Adipose tissue (tissue), 3 donors: ENCODE measurements around the gene SNAP29. TPM values are rescaled to one million over a fixed set of nuclear protein-coding genes. Genes with fewer than 3 reads are reported as not detected.
"Not testable (repeated sequence)": the region's sequence is repeated elsewhere in the genome, so short reads cannot be mapped to it uniquely, and the experiment has no call there.

ENCODE experiments used
- H3K27ac ChIP-seq: one replicate; pipeline ENCODE4 v1.5.1; 2013; ENCODE audit warnings: low read depth, low read length
- WGBS, 3 donors: extraction: QIAGEN DNeasy Blood & Tissue Kit; methylation state at CpG; one replicate each; pipeline ENCODE4 v1.1.7; 2013; 5-methylcytosine and 5-hydroxymethylcytosine counted together
- polyA plus RNA-seq, 3 donors: library from polyadenylated mRNA; stranded (reverse); fragments of 200-250 nt; gene quantifications; one replicate each; pipeline ENCODE4 v1.2.3, GENCODE V29; 2013
- donor health status: healthy with polysubstance abuse.
- donor health status: Bipolar disorder and iron deficiency.
- donor health status: healthy.

The SNAP29 gene
- polyA plus RNA-seq, 3 donors: 9.5 to 18.4 (median 13.4) TPM

DNA sequence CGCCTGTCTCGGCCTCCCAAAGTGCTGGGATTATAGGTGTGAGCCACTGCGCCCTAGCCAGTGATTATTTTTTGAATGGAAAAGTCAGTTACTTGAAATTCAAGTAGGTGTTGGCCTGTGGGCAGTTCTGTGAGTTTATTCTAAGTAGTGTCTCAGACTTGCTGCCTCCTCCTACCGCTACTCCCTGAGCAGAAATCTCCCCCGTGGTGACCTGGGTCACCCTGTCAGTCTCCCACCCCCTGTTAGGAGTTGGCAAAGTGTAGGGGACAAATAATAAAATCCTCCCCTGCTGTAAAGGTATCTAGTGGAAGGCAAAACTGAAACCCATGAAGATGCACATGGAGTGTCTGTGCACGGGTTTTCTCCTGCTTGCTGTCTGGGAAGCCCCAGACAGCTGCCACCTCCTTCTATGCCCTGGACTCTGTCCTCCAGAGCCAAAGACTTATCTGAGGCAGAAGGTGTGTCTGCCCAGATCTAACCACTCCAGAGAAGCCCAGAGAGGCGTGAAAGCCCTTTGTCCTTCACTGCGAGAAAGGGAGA lies 26.3 kb downstream of the SNAP29 start:
- no peak overlapping the region for H3K27ac ChIP-seq

DNA sequence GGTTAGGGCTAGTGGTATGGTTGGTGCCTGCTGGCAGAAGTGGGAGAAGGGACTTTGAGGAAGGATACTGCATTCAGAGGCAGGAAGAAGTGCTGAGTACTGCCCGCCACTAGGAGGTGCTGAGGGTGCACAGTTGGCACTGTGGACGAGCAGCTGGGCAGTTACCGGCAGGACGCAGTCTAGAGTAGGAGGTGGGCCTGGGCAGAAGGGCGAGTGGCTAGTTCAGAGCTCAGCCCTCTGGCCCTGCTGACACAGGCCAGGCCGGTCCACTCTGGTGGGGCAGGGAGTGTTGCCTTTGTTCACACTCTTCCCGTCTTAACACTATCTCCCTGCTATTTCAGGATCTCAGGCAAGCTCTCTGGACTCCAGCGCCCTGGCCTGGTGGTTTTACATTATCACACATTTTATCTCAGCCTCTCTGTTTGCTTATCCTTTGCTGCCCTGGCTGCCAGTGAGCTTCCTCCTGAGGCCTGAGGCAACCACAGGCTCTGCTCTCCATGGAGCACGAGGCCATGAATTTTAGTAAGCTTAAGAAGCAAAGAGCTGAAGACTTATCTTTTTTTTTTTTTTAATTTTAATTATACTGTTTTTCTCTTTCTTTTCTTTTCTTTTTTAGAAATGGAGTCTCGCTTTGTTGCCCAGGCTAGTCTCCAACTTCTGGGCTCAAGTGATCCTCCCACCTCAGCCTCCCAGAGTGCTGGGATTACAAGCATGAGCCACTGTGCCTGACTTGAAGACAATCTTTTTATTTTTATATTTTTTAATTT lies 26.9 kb downstream of the SNAP29 start:
- H3K27ac ChIP-seq: no peak overlapping the region
- 25 to 35% (median 33%) methylated on average over 10 of the region's 10 CpGs for WGBS, 3 donors

More for the DNA sequence above, 26.3 kb downstream of the SNAP29 start:
- WGBS, 3 donors: 69 to 80% (median 71%) methylated on average over 8 of the region's 8 CpGs

DNA sequence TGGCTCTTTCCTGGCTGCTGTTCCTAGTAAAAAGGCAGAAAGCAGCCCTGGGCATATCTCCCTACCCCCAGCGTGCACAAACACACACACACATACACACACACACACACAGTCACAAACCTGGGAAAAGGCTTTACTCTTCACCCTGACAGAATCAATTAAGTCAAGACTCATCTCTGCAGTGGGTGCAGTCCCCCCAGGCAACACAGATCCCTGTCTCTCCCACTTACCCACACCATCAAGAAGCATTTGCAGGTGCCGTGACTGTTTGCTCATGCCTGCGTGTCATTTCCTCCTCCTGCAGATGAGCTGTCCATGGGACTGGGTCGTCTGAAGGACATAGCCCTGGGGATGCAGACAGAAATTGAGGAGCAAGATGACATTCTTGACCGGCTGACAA lies 28.6 kb downstream of the SNAP29 start:
- WGBS, 3 donors: 81 to 82% (median 82%) methylated on average over 5 of the region's 5 CpGs
- no peak overlapping the region for H3K27ac ChIP-seq

DNA sequence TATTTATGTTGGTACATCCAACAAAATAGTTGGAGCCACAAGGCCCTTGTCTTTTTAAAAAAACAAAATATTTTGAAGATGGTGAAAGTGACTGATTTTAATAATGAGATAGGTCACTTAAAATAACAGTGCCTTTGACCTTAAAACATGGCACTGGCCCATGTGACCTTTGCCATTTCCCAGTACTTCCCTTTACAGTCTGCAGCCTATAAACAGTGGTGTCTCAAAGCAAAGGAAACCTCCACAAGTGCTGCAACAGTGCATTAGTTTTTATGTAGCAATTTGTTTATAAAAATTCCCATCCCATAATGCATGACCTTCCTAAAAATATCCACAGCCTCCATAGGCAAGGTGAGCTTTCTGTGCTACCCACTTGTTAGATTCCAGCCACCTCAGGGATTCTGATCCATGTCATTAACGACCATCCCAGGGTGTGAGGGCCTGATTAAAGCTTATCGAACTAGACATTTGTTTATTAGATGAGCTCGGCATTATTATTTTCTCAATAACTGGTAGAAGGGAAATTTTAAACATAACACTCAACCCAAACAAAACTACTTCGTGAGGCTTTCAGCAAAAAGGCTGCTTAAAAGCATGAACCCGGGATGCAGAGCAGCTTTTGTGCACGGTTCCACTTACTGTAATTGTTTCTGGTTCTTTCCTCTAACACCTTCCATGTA lies 30.4 kb downstream of the SNAP29 start:
- 84 to 89% (median 87%) methylated on average over 6 of the region's 6 CpGs for WGBS, 3 donors

DNA sequence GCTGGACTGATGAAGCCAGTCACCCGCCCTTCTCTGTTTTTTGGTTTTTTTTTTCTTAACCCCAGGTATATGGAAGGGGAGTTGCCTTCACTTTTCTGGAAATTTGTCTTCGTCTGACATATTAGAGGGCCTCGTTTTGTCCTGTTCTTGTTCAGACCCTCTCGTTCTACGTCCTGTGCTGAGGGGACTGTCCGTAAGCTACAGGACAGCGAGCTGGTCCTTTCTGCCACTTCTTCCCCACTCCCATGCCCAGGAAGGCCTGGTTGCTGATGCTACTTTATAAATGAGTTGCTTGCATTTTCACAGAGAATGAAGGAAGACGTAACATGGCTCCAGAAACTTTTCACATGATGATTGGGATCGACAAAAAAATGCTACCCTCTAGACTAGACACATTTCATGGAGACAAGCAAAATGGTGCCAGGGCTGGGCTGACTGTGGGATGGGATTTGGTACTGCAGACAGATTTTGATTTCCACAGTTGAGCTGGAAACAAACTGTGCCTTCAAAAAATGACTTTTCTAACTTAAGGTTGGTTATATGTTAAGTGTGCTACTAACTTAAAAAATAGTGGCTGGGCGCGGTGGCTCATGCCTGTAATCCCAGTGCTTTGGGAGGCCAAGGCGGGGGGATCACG lies 31.2 kb downstream of the SNAP29 start:
- 88 to 91% (median 90%) methylated on average over 13 of the region's 13 CpGs for WGBS, 3 donors
- no peak overlapping the region for H3K27ac ChIP-seq

More for the DNA sequence above, 30.4 kb downstream of the SNAP29 start:
- H3K27ac ChIP-seq: no peak overlapping the region

DNA sequence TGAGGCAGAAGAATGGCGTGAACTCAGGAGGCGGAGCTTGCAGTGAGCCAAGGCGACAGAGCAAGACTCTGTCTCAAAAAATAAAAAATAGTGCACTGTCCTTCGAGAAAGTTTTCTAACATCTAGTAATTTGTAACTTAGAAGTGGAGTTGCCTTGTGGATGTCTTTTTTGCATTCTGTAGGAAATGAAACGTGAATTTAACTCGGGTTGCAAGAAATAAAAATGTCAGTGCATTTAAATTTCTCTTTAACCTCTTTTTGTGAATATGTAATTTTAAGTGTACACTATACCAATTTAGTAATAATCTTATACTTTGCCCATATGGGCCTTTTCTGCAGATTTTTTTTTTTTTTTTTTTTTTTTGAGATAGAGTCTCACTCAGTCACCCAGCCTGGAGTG lies 32.2 kb downstream of the SNAP29 start:
- 95 to 96% (median 95%) methylated on average over 6 of the region's 6 CpGs for whole genome bisulfite sequencing, 3 donors
- no peak overlapping the region for H3K27ac ChIP-seq

DNA sequence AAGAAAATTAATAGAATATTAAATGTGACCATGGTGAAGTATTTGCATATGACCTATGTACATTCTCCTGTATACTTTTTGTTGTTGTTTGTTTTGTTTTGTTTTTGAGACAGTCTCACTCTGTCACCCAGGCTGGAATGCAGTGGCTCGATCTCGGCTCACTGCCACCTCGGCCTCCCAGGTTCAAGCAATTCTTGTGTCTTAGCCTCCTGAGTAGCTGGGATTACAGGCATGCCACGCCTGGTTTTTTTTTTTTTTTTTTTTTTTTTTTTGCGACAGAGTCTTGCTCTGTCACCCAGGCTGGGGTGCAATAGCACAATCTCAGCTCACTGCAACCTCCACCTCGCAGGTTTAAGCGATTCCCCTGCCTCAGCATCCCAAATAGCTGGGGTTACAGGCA lies 38.9 kb downstream of the SNAP29 start:
- 80 to 96% (median 92%) methylated on average over 6 to 7 of the region's 7 CpGs for WGBS, 3 donors

DNA sequence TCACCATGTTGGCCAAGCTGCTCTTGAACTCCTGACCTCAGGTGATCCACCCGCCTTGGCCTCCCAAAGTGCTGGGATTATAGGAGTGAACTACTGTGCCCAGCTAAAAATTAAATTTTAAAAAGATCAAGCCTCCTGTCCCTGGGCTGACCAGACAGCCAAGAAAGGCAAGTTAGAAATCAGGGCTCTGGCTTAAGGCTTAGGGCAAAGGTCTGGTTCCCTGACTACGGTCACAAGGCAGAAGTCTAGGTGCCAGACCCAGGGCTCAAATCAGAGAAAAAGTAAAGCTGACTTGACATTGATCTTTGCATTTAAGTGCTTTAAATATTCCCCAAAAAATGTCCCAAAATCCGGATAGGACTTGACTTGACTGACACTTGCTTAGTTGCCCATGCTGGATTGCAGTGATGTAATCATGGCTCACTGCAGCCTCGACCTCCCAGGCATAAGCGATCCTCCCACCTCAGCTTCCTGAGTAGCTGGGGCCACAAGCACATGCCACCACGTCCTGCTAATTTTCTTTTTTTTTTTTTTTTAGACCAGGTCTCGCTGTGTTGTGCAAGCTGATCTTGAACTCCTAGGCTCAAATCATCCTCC lies 41.1 kb downstream of the SNAP29 start:
- no peak overlapping the region for H3K27ac ChIP-seq
- WGBS, 3 donors: 63 to 82% (median 67%) methylated on average over 7 of the region's 7 CpGs

More for the DNA sequence above, 38.9 kb downstream of the SNAP29 start:
- not testable (repeated sequence) for H3K27ac ChIP-seq

DNA sequence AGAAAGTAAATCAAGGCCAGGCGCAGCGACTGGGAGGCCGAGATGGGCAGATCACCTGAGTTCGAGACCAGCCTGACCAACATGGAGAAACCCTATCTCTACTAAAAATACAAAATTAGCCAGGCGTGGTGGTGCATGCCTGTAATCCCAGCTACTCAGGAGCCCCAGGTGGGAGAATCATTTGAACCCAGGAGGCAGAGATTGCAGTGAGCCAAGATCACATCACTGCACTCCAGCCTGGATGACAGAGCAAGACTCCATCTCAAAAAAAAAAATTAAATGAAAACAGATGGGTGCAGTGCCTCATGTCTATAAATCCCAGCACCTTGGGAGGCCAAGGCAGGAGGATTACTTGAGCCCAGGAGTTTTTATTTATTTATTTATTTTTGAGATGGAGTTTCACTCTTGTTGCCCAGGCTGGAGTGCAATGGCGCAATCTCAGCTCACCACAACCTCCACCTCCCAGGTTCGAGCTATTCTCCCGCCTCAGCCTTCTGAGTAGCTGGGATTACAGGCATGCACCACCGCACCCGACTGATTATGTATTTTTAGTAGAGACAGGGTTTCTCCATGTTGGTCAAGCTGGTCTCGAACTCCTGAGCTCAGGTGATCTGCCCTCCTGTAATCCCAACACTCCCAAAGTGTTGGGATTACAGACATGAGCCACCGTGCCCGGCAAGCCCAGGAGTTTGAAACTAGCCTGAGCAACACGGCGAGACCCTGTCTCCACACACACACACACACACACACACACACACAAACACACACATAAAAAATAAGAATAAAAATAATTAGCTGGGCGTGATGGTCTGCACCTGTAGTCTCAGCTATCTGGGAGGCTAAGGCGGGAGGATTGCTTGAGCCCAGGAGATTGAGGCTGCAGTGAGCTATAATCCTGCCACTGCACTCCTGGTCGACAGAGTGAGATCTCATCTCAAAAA lies 42.6 kb downstream of the SNAP29 start:
- 89 to 95% (median 93%) methylated on average over 18 of the region's 18 CpGs for WGBS, 3 donors
- H3K27ac ChIP-seq: not testable (repeated sequence)

DNA sequence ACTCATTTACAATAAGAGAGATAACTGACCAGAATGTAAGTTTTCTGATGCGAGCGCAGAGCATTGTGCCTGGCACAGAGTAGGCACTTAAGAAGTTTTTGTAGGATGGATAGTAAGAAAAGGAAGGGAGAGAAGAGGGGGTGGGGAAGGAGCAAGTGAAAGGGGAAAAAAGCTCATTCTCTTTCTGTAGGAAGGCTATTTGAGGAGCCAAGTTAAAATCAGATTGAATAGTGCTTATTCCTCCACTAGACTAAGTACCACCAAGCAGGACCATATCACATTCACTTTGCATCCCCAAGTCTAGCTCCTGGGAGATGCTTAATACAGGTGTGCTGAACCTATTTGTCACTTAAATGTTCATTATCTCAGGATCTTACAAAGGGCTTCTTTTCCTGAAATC lies 44.3 kb downstream of the SNAP29 start:
- no peak overlapping the region for H3K27ac ChIP-seq
- 96 to 100% (median 99%) methylated on average over 2 of the region's 2 CpGs for WGBS, 3 donors

DNA sequence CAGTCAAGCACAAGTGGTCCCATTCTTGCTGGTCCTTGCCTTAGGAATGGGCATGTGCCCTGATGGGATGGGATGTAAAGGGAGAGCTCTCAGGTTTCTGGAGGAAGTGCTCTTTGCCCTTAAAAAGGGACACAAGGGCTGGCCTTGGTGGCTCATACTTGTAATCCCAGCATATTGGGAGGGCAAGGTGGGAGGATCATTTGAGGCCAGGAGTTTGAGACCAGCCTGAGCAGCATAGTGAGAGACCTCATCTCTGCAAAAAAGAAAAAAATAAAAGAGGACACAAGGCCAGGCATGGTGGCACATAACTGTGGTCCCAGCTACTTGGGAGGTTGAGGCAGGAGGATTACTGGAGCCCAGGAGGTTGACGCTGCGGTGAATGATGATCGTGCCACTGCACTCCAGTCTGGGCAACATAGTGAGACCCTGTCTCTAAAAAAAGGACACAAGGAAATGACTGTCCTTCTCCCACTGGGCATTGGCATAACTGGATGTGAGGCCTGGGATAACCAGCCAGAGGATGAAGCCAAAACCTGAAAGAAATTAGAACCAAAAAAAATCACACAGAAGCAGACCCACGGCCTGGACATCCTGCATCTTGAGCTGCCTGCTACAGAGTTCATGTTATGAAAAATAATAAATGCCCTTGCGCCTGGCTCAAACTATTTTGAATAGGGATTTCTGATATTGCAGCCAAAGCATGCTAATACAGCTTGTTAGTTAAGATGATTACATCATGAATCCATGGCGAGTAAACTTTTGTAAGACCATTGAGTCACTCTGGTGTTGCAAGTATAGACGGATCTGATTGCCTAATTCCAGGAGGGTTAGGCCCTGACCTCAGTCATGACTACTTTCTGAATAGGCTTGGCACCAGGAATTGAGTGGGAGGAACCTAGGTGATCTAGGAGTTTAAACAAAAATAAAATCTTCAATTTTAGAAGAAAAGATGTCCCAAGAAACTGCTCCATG lies 45.5 kb downstream of the SNAP29 start:
- H3K27ac ChIP-seq: no peak overlapping the region
- WGBS, 3 donors: 66 to 90% (median 68%) methylated on average over 7 of the region's 7 CpGs

DNA sequence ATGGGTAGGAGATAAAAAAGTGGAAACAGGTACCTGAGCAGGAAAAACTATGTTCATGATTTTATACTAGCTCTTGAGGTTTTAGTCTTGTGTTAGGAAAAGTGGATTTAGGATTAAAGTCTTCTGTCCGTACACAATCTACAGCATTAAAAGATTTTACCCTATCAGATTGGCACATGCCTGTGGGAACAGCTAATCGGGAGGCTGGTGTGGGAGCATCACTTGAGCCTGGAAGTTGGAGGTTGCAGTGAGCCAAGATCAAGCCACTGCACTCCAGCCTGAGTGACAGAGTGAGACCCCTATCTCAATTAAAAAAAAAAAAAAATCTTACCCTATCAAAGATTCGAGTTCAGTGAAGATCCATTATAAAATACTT lies 46.2 kb downstream of the SNAP29 start:
- WGBS, 3 donors: 62 to 78% (median 64%) methylated on average over 3 of the region's 3 CpGs
- no peak overlapping the region for H3K27ac ChIP-seq

DNA sequence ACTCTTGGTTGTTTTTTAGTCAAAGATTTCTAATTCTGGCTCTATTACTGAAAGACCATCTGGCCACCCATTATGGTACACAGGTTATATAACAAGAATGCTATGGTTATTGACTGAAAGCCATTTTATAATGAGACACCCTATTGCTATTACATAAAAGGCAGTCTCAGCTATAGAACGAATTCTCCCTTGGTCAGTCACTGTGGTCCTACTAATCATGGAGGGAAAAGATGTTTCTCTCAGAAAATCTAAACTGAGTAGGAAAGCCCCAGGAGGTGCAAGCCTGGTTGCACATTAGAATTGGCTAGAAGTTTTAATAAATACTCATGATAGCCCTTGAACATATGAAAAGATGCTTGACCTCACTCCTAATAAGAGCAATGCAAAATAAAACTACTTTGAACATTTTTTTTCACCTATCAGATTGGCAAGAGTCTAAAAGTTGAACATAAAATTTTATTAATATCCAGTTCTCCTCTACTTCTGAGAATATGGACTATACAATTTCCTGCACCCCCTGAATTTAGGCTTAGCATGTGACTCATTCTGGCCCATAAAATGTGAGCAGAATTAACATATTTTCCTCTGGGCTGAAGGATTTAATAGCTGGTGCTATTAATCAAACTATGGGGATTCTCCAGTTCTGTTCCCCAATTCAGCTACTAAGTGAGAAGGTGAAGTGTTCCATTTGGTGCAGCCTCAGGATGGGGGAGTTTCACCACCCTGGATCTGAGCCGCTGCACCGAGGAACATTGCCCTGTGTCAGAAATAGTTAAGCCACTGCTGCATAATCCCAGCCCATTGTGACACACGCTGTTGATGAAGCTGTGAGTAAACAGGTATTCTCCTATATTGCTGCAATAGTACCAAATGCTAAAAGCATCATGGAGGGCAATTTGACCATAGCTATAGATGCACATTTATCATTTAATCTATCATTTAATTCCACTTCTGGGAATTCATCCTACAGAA lies 46.9 kb downstream of the SNAP29 start:
- WGBS, 3 donors: 59 to 69% (median 63%) methylated on average over 4 of the region's 4 CpGs
- H3K27ac ChIP-seq: no peak overlapping the region

DNA sequence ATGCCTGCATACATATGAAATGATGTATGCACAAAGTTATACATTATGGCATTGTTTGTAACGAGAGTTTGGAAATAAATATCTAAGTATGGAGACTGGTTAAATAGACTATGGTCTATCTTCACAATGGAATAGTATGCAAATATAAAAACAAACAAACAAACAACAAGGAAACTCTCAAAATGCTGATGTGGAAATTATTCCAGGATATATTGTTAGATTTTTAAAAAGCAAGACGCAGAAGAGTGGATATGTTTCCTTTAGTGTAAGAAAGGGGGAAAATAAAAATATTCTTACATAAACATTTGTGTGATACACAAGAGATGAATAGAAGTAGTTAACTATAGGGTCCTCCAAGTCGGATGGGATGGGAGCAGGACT lies 47.6 kb downstream of the SNAP29 start:
- 69 to 87% (median 82%) methylated on average over 3 of the region's 3 CpGs for WGBS, 3 donors

DNA sequence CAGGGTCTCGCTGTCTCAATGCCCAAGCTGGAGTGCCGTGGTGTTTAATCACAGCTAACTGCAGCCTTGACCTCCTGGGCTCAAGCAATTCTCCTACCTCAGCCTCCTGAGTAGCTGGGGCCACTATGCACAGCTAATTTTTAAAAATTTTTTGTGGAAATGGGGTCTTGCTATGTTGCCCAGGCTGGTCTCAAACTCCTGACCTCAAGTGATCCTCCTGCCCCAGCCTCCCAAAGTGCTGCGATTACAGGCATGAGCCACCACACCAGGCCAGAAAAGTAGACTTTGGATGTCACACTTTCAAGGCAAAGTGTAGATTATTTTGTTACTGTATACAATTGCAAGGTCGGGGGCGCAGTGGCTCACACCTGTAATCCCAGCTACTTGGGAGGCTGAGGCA lies 49.9 kb downstream of the SNAP29 start:
- not testable (repeated sequence) for H3K27ac ChIP-seq
- WGBS, 3 donors: 89 to 93% (median 92%) methylated on average over 5 of the region's 5 CpGs

More for the DNA sequence above, 47.6 kb downstream of the SNAP29 start:
- no peak overlapping the region for H3K27ac ChIP-seq
